HL-60 (cell line): ENCODE measurements around the gene MGAT4C.

Source experiments
- DNase-seq, 2 experiments: peaks; one replicate each; pipeline ENCODE4 v3.0.0-alpha.2; 2010 to 2020; ENCODE audit warnings: low read depth in 1 of 2, low spot score in 1 of 2
- H3K27ac ChIP-seq: fragments of 250-450 bp; sonication (Bioruptor Pico); replicated peaks from 2 replicates; pipeline ENCODE4 v1.5.1; 2020; ENCODE audit warnings: mild to moderate bottlenecking, moderate library complexity
- H3K27me3 ChIP-seq: fragments of 250-450 bp; sonication (Bioruptor Pico); 2 replicates; pipeline ENCODE4 v1.5.1; 2021; ENCODE audit warnings: mild to moderate bottlenecking, moderate library complexity; ENCODE audit not compliant: insufficient read depth, poor library complexity, severe bottlenecking
- H3K4me3 ChIP-seq: replicated peaks from 2 replicates; pipeline ENCODE4 v1.5.1; 2011; ENCODE audit warnings: mild to moderate bottlenecking, control low read depth, low read length; ENCODE audit not compliant: insufficient read depth
- GABPA ChIP-seq: IDR thresholded peaks from 2 replicates; pipeline ENCODE4 v1.6.1; 2012; ENCODE audit warnings: low read depth
- POLR2AphosphoS5 ChIP-seq: IDR thresholded peaks from 2 replicates; pipeline ENCODE4 v1.6.1; 2012; ENCODE audit warnings: low read depth
- SPI1 ChIP-seq: IDR thresholded peaks from 2 replicates; pipeline ENCODE4 v1.6.1; 2012; ENCODE audit warnings: low read depth, mild to moderate bottlenecking, borderline replicate concordance
- TF ChIP-seq, protein P1 (sequence below): IDR thresholded peaks from 2 replicates; pipeline ENCODE4 v1.6.1; 2012; ENCODE audit warnings: low read depth; ENCODE audit not compliant: insufficient replicate concordance
- TF ChIP-seq, protein P2 (sequence below): IDR thresholded peaks from one replicate; pipeline ENCODE4 v1.5.1; 2011; ENCODE audit warnings: low read length, control low read depth, inconsistent platforms; ENCODE audit not compliant: insufficient read depth

Gene MGAT4C

DNA sequence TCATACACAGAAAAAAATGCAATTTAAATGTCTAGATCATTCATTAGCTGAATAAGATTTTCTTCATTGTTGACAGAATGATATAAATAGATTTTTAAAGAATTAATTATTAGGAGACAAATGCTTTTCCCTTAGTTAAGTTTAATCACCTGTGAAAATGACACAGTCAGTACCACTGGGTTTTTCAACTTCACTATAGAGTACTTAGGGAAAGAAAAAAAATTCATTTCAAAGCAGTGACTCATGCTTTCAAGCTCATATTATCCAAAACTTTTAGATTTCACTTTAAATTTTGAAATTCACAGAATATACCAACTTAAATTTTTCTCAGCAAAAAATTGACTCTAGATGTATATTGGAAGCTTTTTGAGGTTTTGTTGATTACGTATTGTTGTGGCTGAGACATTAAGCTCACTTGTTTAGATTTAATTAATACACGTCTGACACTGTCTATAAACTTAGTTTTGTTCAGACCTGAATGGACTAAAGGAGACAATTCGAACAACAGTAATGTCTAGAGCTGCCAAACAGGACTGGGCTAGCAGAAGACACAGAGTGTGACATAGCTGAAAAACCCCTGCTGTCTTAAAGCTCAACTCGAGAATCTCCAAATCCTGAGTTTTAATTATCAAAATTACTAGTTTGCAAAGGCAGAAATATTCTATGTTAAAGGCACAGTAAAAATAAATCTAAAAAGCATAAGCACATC, 1.6 kb downstream of the MGAT4C start:
- no peak overlapping the region for H3K27ac ChIP-seq
- no peak overlapping the region for H3K4me3 ChIP-seq
- no peaks in the 10 kb centered on the region for H3K27me3 ChIP-seq
- TF ChIP-seq GABPA (no peak), SPI1 (no peak), POLR2AphosphoS5 (no peak)
- no peak for DNase-seq

DNA sequence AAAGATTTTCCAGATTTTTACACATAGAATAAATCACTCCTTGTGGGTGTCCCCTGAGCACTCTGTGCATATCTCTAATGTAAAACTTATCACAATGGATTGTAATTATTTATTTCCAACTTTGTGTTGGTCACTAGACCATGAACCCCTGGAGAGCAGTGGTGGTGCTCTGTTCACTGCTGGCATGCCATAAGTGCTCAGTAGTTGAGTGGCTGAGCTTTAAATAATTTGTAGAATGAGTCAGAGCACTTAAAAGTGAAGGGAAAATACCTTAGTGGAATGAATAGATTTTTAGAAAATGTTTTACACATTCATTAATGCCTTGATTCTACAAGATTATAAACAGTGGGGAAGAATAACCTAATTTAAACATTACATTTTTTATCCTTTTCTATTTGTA, 6.3 kb downstream of the MGAT4C start:
- no peak overlapping the region for H3K27ac ChIP-seq
- no peak overlapping the region for H3K4me3 ChIP-seq
- H3K27me3 ChIP-seq: no peaks in the 10 kb centered on the region
- DNase-seq: no peak
- TF ChIP-seq GABPA (no peak), POLR2AphosphoS5 (no peak), SPI1 (no peak)
- TF ChIP-seq, protein P1, sequence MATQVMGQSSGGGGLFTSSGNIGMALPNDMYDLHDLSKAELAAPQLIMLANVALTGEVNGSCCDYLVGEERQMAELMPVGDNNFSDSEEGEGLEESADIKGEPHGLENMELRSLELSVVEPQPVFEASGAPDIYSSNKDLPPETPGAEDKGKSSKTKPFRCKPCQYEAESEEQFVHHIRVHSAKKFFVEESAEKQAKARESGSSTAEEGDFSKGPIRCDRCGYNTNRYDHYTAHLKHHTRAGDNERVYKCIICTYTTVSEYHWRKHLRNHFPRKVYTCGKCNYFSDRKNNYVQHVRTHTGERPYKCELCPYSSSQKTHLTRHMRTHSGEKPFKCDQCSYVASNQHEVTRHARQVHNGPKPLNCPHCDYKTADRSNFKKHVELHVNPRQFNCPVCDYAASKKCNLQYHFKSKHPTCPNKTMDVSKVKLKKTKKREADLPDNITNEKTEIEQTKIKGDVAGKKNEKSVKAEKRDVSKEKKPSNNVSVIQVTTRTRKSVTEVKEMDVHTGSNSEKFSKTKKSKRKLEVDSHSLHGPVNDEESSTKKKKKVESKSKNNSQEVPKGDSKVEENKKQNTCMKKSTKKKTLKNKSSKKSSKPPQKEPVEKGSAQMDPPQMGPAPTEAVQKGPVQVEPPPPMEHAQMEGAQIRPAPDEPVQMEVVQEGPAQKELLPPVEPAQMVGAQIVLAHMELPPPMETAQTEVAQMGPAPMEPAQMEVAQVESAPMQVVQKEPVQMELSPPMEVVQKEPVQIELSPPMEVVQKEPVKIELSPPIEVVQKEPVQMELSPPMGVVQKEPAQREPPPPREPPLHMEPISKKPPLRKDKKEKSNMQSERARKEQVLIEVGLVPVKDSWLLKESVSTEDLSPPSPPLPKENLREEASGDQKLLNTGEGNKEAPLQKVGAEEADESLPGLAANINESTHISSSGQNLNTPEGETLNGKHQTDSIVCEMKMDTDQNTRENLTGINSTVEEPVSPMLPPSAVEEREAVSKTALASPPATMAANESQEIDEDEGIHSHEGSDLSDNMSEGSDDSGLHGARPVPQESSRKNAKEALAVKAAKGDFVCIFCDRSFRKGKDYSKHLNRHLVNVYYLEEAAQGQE: no peak
- TF ChIP-seq, protein P2, sequence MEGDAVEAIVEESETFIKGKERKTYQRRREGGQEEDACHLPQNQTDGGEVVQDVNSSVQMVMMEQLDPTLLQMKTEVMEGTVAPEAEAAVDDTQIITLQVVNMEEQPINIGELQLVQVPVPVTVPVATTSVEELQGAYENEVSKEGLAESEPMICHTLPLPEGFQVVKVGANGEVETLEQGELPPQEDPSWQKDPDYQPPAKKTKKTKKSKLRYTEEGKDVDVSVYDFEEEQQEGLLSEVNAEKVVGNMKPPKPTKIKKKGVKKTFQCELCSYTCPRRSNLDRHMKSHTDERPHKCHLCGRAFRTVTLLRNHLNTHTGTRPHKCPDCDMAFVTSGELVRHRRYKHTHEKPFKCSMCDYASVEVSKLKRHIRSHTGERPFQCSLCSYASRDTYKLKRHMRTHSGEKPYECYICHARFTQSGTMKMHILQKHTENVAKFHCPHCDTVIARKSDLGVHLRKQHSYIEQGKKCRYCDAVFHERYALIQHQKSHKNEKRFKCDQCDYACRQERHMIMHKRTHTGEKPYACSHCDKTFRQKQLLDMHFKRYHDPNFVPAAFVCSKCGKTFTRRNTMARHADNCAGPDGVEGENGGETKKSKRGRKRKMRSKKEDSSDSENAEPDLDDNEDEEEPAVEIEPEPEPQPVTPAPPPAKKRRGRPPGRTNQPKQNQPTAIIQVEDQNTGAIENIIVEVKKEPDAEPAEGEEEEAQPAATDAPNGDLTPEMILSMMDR: no peak

DNA sequence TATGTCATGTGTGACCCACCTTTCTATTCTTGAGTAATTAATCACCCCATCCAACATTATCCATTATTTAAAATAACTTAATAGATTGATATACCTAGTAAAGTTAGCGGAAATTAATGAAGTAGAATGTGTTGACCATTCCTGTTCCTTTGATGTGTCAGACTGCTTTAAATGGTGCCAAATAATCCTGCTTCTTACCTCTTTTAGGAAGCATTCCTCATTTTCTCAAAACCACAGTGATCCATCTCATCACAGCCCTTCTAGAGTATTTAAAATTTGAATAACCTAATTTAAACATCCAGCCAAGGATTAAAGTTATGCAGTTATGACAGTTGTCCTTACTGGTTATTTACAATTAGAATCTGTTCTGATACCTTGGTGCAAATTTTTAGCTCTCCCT, 6.9 kb downstream of the MGAT4C start:
- TF ChIP-seq GABPA (no peak), SPI1 (no peak), POLR2AphosphoS5 (no peak)
- H3K4me3 ChIP-seq: no peak overlapping the region
- H3K27ac ChIP-seq: no peak overlapping the region
- DNase-seq: no peak
- no peaks in the 10 kb centered on the region for H3K27me3 ChIP-seq

DNA sequence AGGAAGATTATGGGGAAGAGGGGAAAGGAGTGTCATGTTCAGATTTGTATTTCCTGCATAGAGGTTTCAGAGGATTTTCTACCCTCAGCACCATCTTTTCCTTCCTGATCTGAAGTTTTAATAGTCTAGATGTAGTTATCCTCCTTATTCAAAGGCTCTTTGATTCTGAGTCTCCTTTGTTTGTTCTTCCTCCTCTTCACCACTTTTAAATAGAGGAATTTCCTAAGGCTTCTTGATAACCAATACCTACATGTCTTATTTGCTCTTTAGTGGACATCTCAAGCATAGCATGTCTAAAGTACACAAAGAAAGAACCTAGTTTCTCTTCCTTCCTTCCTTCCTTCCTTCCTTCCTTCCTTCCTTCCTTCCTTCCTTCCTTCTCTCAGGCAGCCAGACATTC, 8.3 kb downstream of the MGAT4C start:
- no peak overlapping the region for H3K27ac ChIP-seq
- DNase-seq: no peak

More for the DNA sequence above, 8.3 kb downstream of the MGAT4C start:
- TF ChIP-seq POLR2AphosphoS5 (no peak), SPI1 (no peak), GABPA (no peak)
- TF ChIP-seq, protein P2: no peak
- TF ChIP-seq, protein P1: no peak
- Histone ChIP-seq H3K27me3 (no peaks in the 10 kb centered on the region), H3K4me3 (no peak overlapping the region)
